HG03378 (cell line): Measurements from ENCODE around the gene PHRF1.

Experiments
- ATAC-seq: cut with Tn5 transposase; IDR thresholded peaks from one replicate; pipeline ENCODE4 v1.9.1; 2021; ENCODE audit warnings: mild to moderate bottlenecking, moderate library complexity; ENCODE audit not compliant: unreplicated experiment

PHRF1 gene

DNA sequence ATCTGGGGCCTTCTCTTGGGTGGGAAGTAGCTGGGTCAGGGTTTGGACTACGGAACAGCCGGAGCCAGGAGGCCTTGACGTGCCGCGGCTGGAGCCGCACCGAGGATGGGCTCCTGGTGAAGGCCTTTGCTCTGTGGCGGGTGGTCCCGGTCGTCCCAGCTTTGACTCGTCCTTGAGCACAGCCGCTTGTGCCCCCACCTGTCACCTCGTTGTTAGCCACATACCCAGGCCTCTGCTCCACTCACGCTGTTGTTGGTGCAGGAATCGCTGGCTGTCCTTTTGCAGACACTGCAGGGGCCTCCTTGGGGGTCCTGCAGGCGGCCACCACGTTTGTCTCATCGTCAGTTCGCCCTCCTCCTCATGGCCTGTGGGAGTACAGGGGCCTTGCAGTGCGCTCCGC, 17.1 kb downstream of the PHRF1 start:
- ATAC-seq = no peak

DNA sequence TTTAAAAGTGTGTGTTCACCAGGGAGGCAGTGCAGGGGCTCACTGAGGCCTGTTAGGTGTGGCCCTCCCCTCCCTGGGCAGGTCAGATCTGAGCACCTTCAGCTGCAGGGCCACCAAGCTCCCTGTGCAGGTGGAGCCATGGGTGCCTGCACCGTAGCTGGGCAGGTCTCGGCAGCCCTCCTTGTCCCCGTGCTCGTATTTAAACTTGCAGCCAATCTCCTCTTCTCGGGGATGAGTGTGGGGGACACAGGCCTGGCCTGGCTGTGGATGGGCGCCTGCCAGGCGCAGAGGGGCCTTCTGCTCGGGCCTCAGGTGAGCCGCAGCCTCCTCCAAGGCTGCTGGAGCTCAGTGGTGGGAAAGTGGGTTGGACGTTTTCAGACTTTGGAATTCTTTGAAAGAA, 19.1 kb downstream of the PHRF1 start:
- no peak for ATAC-seq

DNA sequence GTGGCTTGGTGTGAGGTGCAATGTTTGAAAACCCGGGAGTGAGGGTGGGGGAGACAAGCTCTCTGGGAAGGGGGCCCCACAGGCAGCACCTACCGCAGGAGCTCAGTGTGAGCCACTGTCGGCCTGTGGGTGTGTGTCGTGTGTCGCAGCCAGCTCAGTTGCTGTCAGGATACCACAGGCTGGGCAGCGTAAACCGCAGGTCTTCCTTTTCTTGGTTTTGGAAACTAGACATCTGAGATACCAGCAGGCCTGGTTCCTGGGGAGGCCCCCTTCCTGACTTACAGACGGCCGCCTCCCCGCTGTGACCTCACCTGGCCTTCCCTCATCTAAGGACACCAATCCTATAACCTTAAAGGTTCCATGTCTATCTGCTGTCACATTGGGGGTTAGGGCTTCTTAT, 20.1 kb downstream of the PHRF1 start:
- ATAC-seq = no peak

DNA sequence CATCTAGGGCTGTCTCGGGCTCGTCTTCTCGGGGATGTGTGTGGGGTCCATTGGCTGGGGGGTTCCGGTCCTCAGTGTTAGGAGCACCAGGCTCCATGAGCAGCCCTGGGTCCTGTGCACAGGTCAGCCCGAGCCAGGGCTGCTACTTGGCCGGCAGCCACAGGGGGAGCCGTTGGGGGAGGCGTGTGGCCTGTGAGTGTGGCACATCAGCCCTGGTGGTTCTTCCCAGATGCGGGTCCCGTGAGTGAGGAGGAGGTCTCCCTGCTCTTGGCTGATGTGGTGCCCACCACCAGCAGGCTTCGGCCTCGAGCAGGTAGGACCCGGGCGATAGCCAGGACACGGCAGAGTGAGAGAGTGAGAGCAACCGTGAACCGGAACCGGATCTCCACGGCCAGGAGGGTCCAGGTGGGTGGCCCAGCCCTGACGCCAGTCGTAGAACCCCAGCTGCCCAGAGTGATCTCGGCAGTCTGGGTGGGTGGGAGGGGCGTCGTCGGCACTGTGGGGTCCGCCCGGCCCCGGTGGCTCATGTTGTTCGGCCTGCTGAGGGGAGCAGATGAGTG, 21.0 kb downstream of the PHRF1 start:
- ATAC-seq = no peak

DNA sequence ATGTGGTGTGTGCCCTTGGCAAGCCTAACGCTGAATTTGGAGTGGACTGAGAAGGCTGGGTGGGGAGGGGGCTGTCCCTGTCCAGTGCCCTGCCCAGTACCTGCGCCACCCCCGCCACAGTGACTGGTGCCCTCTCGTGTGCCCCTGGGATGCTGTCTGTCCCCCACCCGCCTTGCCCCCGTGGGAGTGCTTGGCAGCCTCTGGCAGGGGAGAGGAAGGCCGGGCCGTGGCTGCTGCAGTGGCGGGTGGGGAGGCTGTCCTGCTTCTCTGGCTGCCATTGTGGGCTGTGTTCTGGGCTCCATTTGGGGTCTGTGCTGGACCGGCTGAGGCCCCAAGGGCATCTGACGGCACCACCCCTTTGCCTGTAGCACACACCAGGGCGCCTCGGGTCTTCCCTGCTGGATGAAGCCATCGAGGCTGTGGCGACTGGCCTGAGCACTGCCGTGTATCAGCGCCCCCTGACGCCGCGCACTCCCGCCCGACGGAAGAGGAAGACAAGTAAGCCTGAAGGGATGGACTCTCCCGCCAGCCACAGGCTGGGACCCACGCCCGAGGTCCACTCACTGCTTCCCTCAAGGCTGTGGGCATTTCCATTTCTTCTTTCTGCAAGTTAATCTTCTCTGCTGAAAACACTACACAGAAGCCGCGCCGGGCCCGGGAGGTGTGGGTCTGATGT, 21.9 kb downstream of the PHRF1 start:
- ATAC-seq = no peak

DNA sequence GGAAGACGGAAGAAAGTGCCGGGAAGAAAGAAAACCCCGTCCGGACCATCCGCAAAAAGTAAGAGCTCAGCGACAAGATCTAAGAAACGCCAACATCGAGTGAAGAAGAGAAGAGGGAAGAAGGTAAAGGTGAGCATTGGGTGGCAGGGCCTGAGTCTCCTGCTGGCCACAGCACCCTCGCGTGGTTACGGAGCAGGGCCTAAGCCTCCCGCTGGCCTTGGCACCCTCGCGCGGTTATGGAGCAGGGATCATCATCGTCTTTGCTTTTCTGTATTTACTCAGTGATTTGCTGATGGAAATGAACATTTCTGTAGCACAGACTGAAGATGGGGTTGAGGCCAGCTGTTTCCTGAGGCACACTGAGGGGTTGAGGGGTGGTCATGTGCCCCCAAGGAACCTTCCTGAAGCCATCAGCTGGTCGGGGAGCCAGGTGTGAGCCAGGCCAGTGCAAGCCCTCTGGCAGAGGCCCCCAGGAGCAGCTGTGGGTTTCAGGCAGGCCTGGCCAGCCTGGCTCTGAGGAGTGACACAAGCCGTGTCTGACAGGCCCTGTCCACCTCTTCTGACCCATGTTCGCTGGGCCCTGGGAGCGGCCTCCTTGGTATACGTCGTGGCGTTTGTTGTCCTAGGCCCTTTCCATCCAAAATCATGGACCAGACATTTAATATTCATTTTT, 25.4 kb downstream of the PHRF1 start:
- no peak for ATAC-seq

DNA sequence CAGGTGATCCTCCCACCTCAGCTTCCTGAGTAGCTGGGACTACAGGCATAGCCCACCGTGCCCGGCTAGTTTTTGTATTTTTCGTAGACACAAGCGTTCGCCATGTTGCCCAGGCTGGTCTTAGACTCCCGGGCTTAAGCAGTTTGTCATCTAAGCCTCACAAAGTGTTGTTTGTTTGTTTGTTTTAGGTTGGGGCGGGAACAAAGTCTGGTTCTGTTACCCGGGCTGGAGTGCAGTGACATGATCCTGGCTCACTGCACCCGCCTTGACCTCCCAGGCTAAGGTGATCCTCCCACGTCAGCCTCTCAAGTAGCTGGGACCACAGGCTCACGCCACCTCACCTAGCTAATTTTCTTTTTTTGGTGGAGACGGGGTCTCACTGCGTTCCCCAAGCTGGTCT, 26.9 kb downstream of the PHRF1 start:
- no peak for ATAC-seq

DNA sequence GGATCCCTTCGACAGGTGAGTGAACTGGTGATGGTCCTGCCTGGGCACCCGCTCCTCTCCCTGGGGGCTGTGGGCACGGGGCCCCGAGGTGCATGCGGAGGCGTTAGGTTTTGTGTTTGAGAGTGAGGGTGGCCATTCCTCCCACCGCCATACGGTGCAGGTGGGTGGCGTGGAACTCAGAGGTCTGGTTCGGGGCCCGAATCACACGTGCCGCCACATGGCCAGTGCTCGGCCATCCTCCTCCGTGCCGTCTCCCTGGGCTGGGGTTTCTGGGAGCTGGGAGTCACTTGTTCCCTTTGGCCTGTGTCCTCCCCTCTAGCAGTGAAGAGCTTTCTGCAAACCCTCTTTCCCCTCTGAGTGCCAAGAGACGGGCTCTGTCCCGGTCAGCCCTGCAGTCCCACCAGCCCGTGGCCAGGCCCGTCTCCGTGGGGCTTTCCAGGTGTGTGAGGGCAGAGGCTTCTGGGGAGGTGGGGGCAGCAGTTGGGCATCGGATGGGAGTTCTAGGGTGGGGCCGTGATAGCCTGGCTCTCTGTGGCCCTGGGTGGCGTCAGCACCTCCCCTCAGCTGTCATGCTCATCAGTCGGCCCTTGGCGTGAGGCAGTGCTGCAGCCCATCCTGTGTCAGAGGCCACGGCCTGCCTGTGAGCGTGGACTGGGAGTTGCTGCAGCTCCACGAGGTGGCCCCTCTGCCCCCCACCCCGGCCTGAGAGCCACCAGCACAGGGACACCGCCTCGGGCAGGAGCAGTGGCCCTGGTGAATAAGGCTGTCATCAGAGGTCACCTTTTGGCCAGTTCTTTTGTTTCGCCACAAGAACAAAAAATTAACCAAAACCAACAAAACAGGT, 29.2 kb downstream of the PHRF1 start:
- ATAC-seq = no peak

DNA sequence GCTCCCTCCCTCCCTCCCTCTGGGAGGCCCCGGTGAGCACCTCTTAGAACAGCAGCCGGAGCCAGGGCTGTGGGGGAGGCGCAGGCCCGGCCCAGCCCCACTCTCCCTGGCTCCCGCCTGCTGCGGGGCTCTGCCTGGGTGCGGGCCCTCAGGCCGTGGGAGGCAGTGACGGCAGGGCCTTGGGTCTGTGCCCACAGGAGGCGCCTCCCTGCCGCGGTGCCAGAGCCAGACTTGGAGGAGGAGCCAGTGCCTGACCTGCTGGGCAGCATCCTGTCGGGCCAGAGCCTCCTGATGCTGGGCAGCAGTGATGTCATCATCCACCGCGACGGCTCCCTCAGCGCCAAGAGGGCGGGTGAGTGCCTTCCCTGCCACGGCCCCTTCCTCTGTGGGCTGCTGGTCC, 30.0 kb downstream of the PHRF1 start:
- no peak for ATAC-seq

DNA sequence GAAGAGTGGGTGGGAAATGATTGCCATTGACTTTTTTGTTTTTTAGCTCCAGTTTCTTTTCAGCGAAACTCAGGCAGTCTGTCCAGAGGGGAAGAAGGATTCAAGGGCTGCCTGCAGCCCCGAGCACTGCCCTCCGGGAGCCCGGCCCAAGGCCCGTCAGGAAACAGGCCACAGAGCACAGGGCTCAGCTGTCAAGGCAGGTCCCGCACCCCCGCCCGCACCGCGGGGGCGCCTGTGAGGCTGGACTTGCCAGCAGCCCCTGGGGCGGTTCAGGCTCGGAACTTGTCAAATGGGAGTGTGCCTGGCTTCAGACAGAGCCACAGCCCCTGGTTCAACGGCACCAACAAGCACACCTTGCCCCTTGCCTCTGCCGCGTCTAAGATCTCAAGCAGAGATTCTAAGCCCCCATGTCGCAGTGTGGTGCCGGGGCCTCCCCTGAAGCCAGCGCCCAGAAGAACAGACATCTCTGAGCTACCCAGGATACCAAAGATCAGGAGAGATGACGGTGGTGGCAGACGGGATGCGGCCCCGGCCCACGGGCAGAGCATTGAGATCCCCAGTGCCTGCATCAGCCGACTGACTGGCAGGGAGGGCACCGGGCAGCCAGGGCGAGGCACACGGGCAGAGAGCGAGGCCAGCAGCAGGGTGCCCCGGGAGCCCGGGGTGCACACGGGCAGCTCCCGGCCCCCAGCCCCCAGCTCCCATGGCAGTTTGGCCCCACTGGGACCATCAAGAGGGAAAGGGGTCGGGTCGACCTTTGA, 30.9 kb downstream of the PHRF1 start:
- ATAC-seq = no peak

DNA sequence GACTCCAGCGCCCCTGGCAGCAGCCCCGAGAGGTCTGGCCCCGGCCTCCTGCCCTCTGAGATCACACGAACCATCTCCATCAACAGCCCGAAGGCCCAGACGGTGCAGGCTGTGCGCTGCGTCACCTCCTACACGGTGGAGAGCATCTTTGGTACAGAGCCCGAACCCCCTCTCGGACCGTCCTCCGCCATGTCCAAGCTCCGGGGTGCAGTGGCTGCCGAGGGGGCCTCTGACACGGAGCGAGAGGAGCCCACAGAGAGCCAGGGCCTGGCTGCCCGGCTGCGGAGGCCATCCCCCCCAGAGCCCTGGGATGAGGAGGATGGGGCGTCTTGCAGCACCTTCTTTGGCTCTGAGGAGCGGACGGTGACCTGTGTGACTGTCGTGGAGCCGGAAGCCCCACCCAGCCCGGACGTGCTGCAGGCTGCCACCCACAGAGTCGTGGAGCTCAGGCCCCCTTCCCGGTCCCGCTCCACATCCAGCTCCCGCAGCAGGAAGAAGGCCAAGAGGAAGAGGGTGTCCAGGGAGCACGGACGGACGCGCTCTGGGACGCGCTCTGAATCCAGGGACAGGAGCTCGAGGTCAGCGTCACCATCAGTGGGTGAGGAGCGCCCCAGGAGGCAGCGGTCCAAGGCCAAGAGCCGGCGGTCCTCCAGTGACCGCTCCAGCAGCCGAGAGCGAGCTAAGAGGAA, 31.8 kb downstream of the PHRF1 start:
- ATAC-seq = no peak

DNA sequence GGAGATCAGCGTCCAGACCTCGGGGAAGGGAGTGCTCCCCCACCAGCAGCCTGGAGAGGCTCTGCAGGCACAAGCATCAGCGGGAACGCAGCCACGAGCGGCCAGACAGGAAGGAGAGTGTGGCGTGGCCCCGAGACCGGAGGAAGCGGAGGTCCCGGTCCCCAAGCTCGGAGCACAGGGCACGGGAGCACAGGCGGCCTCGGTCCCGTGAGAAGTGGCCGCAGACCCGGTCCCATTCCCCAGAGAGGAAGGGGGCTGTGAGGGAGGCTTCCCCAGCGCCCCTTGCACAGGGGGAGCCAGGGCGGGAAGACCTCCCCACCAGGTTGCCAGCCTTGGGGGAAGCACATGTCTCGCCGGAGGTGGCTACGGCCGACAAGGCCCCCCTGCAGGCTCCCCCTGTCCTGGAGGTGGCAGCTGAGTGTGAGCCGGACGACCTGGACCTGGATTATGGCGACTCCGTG, 32.6 kb downstream of the PHRF1 start:
- no peak for ATAC-seq

DNA sequence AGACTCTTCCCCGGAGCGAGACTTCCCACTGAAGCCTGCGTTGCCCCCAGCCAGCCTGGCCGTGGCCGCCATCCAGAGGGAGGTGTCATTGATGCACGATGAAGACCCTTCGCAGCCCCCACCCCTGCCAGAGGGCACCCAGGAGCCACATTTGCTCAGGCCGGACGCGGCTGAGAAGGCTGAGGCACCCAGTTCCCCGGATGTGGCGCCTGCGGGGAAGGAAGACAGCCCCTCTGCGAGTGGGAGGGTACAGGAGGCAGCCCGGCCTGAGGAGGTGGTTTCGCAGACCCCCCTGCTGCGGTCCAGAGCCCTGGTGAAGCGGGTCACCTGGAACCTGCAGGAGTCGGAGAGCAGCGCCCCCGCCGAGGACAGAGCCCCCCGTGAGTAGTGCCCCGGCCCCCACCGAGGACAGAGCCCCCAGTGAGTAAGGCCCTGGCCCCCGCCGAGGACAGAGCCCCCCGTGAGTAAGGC, 33.1 kb downstream of the PHRF1 start:
- ATAC-seq = no peak

DNA sequence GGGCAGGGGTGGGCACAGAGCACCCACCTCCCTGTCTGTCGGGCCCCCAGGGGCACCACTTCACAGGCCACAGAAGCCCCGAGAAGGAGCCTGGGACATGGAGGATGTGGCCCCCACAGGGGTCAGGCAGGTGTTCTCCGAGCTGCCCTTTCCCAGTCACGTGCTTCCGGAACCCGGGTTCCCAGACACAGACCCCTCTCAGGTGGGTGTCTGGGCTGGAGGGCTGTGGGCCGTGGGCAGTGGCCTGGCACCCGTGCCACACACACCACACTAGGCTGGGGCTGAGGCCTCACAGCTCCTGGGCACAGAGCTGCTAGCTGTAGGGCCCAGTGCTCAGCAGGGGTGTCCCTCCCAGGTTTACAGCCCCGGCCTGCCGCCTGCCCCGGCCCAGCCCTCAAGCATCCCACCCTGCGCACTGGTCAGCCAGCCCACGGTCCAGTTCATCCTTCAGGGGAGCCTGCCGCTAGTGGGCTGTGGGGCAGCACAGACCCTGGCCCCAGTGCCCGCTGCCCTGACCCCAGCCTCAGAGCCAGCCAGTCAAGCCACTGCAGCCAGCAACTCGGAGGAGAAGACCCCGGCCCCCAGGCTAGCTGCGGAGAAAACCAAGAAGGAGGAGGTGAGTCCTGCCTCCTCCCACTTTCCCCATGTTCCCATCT, 34.0 kb downstream of the PHRF1 start:
- ATAC-seq = no peak

DNA sequence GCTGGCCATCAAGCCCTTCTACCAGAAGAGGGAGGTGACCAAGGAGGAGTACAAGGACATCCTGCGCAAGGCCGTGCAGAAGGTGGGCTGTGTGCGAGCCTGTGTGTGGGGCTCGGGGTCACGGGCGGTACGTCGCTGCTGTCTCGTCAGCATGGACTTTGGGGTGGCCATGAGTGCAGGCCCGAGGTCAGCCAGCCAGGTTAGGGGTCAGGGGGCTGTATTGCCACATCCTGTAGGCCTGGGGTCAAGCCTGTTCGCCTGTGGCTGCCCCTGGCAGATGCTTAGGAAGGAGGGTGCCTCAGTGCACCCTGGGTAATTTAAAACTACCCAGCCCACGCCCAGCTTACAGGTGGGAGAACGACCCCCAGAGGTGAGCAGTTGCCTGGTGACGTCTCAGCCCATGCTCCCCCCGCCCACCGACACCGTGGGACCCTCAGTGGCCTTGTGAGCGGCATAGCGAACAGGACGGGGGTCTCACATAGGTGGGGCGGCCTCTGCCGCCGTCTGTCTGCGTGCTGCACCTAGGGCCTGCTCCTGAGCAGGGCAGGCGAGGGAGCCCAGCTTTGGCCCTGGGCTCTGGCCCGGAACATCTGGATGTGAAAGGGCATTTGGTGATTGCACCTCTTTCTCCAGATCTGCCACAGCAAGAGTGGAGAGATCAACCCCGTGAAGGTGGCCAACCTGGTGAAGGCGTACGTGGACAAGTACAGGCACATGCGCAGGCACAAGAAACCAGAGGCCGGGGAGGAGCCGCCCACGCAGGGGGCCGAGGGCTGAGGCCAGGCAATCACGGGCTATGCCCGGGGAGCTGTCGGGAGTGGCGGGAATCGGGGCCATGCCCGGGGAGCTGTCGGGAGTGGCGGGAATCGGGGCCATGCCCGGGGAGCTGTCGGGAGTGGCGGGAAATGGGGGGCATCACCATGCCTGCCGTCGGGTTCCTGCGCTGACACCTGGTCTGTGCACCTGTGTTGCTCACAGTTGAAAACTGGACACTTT, 35.0 kb downstream of the PHRF1 start:
- no peak for ATAC-seq

DNA sequence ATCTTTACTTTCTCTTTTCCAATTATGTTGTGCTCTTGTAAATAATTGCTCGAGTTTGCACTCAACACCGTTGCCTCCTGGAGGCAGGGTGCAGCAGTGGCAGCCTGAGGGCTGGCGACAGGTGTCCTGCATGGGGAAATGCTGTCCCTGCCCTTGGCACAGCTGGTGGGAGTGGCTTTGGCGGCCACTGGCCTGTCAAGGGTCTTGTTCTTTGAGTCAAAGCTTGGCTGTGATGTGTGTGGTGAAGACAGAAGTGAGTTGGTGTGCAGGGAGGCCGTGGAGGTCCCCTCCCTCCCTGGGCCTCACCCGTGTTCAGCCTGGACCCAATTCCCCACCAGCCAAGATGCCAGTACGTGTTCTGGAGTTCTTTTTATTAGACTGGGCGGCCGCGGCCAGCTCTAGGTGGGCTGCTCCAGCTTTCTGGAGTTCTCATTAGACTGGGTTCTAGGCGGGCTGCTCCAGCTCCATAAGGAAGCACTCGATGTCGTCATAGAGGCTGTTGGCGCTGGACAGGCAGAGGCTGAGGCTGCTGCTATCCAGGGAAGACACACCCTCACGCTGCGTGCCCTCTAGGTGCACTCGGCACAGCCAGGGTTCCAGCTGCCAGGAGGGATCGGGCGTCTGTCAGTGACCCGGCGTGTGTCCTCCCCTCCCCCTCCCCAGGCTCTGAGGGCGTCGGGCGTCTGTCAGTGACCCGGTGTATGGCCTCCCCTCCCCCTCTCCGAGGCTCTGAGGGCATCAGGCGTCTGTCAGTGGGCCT, 36.1 kb downstream of the PHRF1 start:
- no peak for ATAC-seq

DNA sequence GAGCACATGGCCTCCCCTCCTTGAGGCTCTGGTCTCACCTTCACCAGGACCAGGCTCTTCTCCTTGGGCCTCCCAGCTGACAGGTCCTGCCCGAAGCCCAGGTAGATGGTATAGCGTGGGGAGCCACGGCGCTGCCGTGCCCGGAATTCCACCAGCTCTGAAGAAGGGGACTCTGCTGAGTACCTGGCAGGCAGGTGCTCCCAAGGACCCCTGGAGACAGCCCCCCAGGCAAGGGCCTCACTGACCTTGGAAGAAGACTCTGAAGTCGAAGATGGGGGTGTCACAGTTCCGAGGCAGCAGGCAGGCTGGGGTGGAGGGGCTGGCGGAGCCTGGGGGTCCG, 36.7 kb downstream of the PHRF1 start:
- ATAC-seq = no peak
